ENCODE results near the gene DOCK4.

DNA sequence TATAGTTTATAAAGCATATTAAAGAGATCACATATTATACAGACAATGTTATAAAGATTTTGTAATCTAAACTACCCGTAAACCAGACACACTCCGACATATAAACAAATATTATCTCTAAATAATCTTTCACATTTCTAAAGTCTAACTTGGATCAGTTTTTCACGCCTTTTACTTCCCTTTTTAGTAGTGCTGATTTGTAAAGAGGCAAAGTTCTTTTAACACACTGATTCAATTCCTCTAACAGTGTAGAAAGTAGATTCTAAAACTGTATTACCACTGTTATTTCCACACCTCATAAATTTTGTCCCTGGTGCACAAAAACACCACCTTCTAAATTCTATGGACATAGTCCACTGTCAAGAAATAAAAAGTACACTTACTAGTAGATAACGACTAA, 230.9 kb downstream of the DOCK4 start:
- no peak for TF ChIP-seq TARDBP (IDR thresholded peaks at IDR 0.05)
- TF ChIP-seq ELF4 (IDR thresholded peaks at IDR 0.05), result no peak
- no peak for TF ChIP-seq L3MBTL2 (conservative IDR thresholded peaks at IDR 0.05)
- TF ChIP-seq SP1 (IDR thresholded peaks at IDR 0.05), result no peak
- TF ChIP-seq SUZ12 (IDR thresholded peaks at IDR 0.05), result no peak
